Calu3 (cell line): ENCODE results near the gene GDI1. TPM values are rescaled to one million over a fixed set of nuclear protein-coding genes. Genes with fewer than 3 reads are reported as not detected.

Experiments
- BruUV-seq: library from RNA; stranded (reverse); fragments of 400-500 nt; replicated peaks from 2 replicates; lab custom pipeline; 2021; lab: Mats Ljungman, UMichigan
- CTCF ChIA-PET: fragments of 300-600 bp; sonication (Branson Sonifier 250); formaldehyde crosslinking; loops from one replicate; lab custom pipeline; 2022; ENCODE audit warnings: antibody characterized with exemption; lab: Charles Lee
- DNase-seq: peaks from one replicate; pipeline ENCODE4 v3.0.0; 2022
- H3K27ac Mint-ChIP-seq: one replicate; pipeline ENCODE4 v1.8.0; 2022; ENCODE audit warnings: mixed read lengths; ENCODE audit not compliant: unreplicated experiment
- H3K27me3 Mint-ChIP-seq: one replicate; pipeline ENCODE4 v1.8.0; 2022; ENCODE audit warnings: mixed read lengths; ENCODE audit not compliant: unreplicated experiment
- H3K36me3 Mint-ChIP-seq: one replicate; pipeline ENCODE4 v1.8.0; 2022; ENCODE audit warnings: mild to moderate bottlenecking, moderate library complexity, mixed read lengths; ENCODE audit not compliant: insufficient read depth, unreplicated experiment
- H3K4me1 Mint-ChIP-seq: one replicate; pipeline ENCODE4 v1.8.0; 2022; ENCODE audit warnings: mild to moderate bottlenecking, low read depth, mixed read lengths; ENCODE audit not compliant: unreplicated experiment
- H3K4me3 Mint-ChIP-seq: one replicate; pipeline ENCODE4 v1.8.0; 2022; ENCODE audit warnings: mild to moderate bottlenecking, low read depth, moderate library complexity, mixed read lengths; ENCODE audit not compliant: unreplicated experiment
- H3K9me3 Mint-ChIP-seq: one replicate; pipeline ENCODE4 v1.8.0; 2022; ENCODE audit warnings: low read depth, mixed read lengths; ENCODE audit not compliant: unreplicated experiment
- CTCF ChIP-seq: fragments of 200-600 bp; IDR thresholded peaks from one replicate; pipeline ENCODE4 v1.8.0; 2022; ENCODE audit warnings: antibody characterized with exemption; ENCODE audit not compliant: unreplicated experiment
- intact Hi-C: fragments of 100-400 bp; cut with micrococcal nuclease; formaldehyde crosslinking; loops from one replicate; pipeline ENCODE4 v1.10.0; 2022; ENCODE audit not compliant: unreplicated experiment
- total RNA-seq: library from RNA; stranded (reverse); gene quantifications from 2 replicates; pipeline ENCODE4 v1.2.3, GENCODE V29; 2022

The GDI1 gene
- total RNA-seq, 1 experiment from 2014 or later = 118 TPM

GRCh38 chrX:154449618-154450017 lies 12.7 kb downstream of the GDI1 start:
- Mint-ChIP-seq H3K27ac (no peak overlapping the region), H3K27me3 (no peaks in the 10 kb centered on the region), H3K36me3 (peaks cover 61% of the 10 kb centered on the region), H3K4me3 (no peak overlapping the region), H3K9me3 (no peaks in the 10 kb centered on the region), H3K4me1 (no peaks in the 10 kb centered on the region)
- DNase-seq = no peak
- no TSS peak for BruUV-seq
- intact Hi-C loops = no loop called here
- CTCF ChIA-PET = no interaction called here
- TF ChIP-seq CTCF = no peak

GRCh38 chrX:154450312-154450711 lies 13.4 kb downstream of the GDI1 start:
- intact Hi-C loops = no loop called here

GRCh38 chrX:154452823-154453222 lies 15.9 kb downstream of the GDI1 start:
- Mint-ChIP-seq H3K36me3 (peaks cover 47% of the 10 kb centered on the region), H3K4me3 (no peak overlapping the region), H3K27me3 (no peaks in the 10 kb centered on the region), H3K27ac (no peak overlapping the region), H3K9me3 (no peaks in the 10 kb centered on the region), H3K4me1 (peaks cover 8% of the 10 kb centered on the region)
- DNase-seq = no peak
- no peak for TF ChIP-seq CTCF
- intact Hi-C loops = no loop called here
- CTCF ChIA-PET = no interaction called here
- BruUV-seq = no TSS peak

More at GRCh38 chrX:154450312-154450711, 13.4 kb downstream of the GDI1 start:
- no peaks in the 10 kb centered on the region for H3K27me3 Mint-ChIP-seq
- BruUV-seq = no TSS peak
- no peak overlapping the region for H3K27ac Mint-ChIP-seq
- H3K4me1 Mint-ChIP-seq = no peaks in the 10 kb centered on the region
- DNase-seq = no peak
- no peak for TF ChIP-seq CTCF
- H3K4me3 Mint-ChIP-seq = no peak overlapping the region
- CTCF ChIA-PET = no interaction called here
- H3K9me3 Mint-ChIP-seq = no peaks in the 10 kb centered on the region
- H3K36me3 Mint-ChIP-seq = peaks cover 58% of the 10 kb centered on the region

- H3K9me3 Mint-ChIP-seq = no peaks in the 10 kb centered on the region
- DNase-seq = peak; percentile 68
- CTCF ChIA-PET = no interaction called here
- no TSS peak for BruUV-seq
- no peaks in the 10 kb centered on the region for H3K27me3 Mint-ChIP-seq
- peaks cover 43% of the 10 kb centered on the region for H3K36me3 Mint-ChIP-seq
- intact Hi-C loops = no loop called here
- H3K4me3 Mint-ChIP-seq = peak overlapping the region; percentile 87
- H3K27ac Mint-ChIP-seq = peak overlapping the region; percentile 98
- no peak for TF ChIP-seq CTCF
- H3K4me1 Mint-ChIP-seq = peaks cover 17% of the 10 kb centered on the region
Observed at GRCh38 chrX:154457491-154458115, 20.6 kb downstream of the GDI1 start.
